H1 (cell line): ENCODE results near the gene DDR2. TPM values are rescaled to one million over a fixed set of nuclear protein-coding genes. Genes with fewer than 3 reads are reported as not detected.

ENCODE experiments used
- ATF2 ChIP-seq: IDR thresholded peaks from 2 replicates; pipeline ENCODE4 v1.6.1; 2012; ENCODE audit warnings: low read length, inconsistent platforms
- CHD2 ChIP-seq: IDR thresholded peaks from 2 replicates; pipeline ENCODE4 v1.6.1; 2012; ENCODE audit warnings: low read length, improper control_type of control experiment
- CTBP2 ChIP-seq: IDR thresholded peaks from 2 replicates; pipeline ENCODE4 v1.7.0; 2011; ENCODE audit warnings: borderline replicate concordance, mild to moderate bottlenecking, moderate library complexity, mixed read lengths, low read length; ENCODE audit not compliant: insufficient read depth, insufficient read length
- EP300 ChIP-seq, 2 experiments: IDR thresholded peaks; 1 replicate in 1 of 2; 2 replicates in 1 of 2; pipeline ENCODE4 v1.6.1; 2011 to 2012; ENCODE audit warnings: low read depth in 2 of 2, low read length in 2 of 2, mild to moderate bottlenecking in 2 of 2, borderline replicate concordance in 1 of 2, inconsistent platforms in 1 of 2, moderate library complexity in 1 of 2
- PHF8 ChIP-seq: fragments of 200-600 bp; sonication (generic); conservative IDR thresholded peaks from 2 replicates; pipeline ENCODE4 v1.7.1; 2012; ENCODE audit warnings: low read depth, mild to moderate bottlenecking, inconsistent platforms, low read length, moderate library complexity
- POLR2A ChIP-seq, 2 experiments: IDR thresholded peaks; 1 replicate in 1 of 2; 2 replicates in 1 of 2; pipeline ENCODE4 v1.6.1; 2011; ENCODE audit warnings: low read depth in 2 of 2, low read length in 2 of 2, mild to moderate bottlenecking in 2 of 2; ENCODE audit errors: control extremely low read depth in 1 of 2
- POU5F1 ChIP-seq: IDR thresholded peaks from 2 replicates; pipeline ENCODE4 v1.6.1; 2011; ENCODE audit warnings: low read depth, mild to moderate bottlenecking, low read length, moderate library complexity
- polyA plus RNA-seq, 7 experiments: library from polyadenylated mRNA; depleted of rRNA in 3 of 7; stranded (reverse) in 5 of 7; unstranded in 2 of 7; fragments of >200 nt in 5 of 7; fragments of 200-250 nt in 2 of 7; gene quantifications; 1 replicate in 5 of 7; 2 replicates in 1 of 7; 4 replicates in 1 of 7; pipeline versions ENCODE4 v1.2.1 to v1.2.3, GENCODE V29; 2011 to 2013; ENCODE audit warnings: missing spikeins in 2 of 7, mixed read lengths in 2 of 7
- total RNA-seq: library from RNA; stranded (reverse); fragmentation: NEBNext Ultra II Directional; extraction: Animal tissue kit (Norgen Biotek cat#: 25700); gene quantifications from 2 replicates; pipeline ENCODE4 v1.2.1, GENCODE V29; 2021

Gene DDR2
- total and polyA plus RNA-seq, 2 of the 8 experiments (the other 6 are each of a cell fraction or from before 2014, with no cell fraction given), result 1.00 to 2.1 TPM

GRCh38 chr1:162719678-162720077 lies 87.4 kb downstream of the DDR2 start (continued):
- TF ChIP-seq POLR2A (IDR thresholded peaks at IDR 0.05; ENCODE audit: control extremely low read depth in 1 of 2, low read depth in 2 of 2, low read length in 2 of 2) (no peak), ATF2 (no peak), CHD2 (no peak), EP300 (IDR thresholded peaks at IDR 0.05; ENCODE audit: borderline replicate concordance in 1 of 2, low read depth in 2 of 2, low read length in 2 of 2) (no peak), PHF8 (no peak), POU5F1 (no peak), CTBP2 (no peak)
